ENCODE measurements around the gene TENM4. TPM values are rescaled to one million over a fixed set of nuclear protein-coding genes. Genes with fewer than 3 reads are reported as not detected.

TENM4 gene
- total RNA-seq, 4 donors from 2014 or later, result 31.4 to 44.5 (median 38.0) TPM

GRCh38 chr11:79121351-79121750 is 319.5 kb downstream of the TENM4 start:
- no peak for TF ChIP-seq POLR2AphosphoS5 (IDR thresholded peaks at IDR 0.05)
- no peak for TF ChIP-seq EP300 (IDR thresholded peaks at IDR 0.05)
- TF ChIP-seq POLR2A (IDR thresholded peaks at IDR 0.05), result no peak
- no peak for TF ChIP-seq CTCF (IDR thresholded peaks at IDR 0.05)
- Histone ChIP-seq H3K4me1 (no peaks in the 10 kb centered on the region), H3K27ac (no peak overlapping the region), H3K4me3 (no peak overlapping the region), H3K9me3 (peaks cover 4% of the 10 kb centered on the region), H3K27me3 (no peaks in the 10 kb centered on the region), H3K36me3 (no peaks in the 10 kb centered on the region)
- 65% methylated on average over 4 of the region's 4 CpGs for WGBS
- DNase-seq (ENCODE audit: low spot score in 2 of 2), result no peak

- no peak overlapping the region for H3K27ac ChIP-seq
- DNase-seq (ENCODE audit: low spot score in 2 of 2), result no peak
- WGBS, result 47% methylated on average over 8 of the region's 8 CpGs
- no peaks in the 10 kb centered on the region for H3K4me1 ChIP-seq
- H3K4me3 ChIP-seq, result no peak overlapping the region
- no peaks in the 10 kb centered on the region for H3K27me3 ChIP-seq
- H3K9me3 ChIP-seq, result no peaks in the 10 kb centered on the region
- no peak for TF ChIP-seq CTCF (IDR thresholded peaks at IDR 0.05)
- no peak for TF ChIP-seq POLR2AphosphoS5 (IDR thresholded peaks at IDR 0.05)
- TF ChIP-seq EP300 (IDR thresholded peaks at IDR 0.05), result no peak
- no peak for TF ChIP-seq POLR2A (IDR thresholded peaks at IDR 0.05)
- H3K36me3 ChIP-seq, result no peaks in the 10 kb centered on the region
Observed at GRCh38 chr11:79119491-79120284, 321.1 kb downstream of the TENM4 start.

GRCh38 chr11:79117488-79117887 is 323.3 kb downstream of the TENM4 start:
- Histone ChIP-seq H3K4me3 (no peak overlapping the region), H3K27ac (no peak overlapping the region), H3K9me3 (no peaks in the 10 kb centered on the region), H3K4me1 (no peaks in the 10 kb centered on the region), H3K36me3 (no peaks in the 10 kb centered on the region), H3K27me3 (no peaks in the 10 kb centered on the region)
- no CpG with 5 or more reads among the region's 1 CpG for WGBS
- no peak for DNase-seq (ENCODE audit: low spot score in 2 of 2)
- TF ChIP-seq POLR2AphosphoS5 (IDR thresholded peaks at IDR 0.05) (no peak), POLR2A (IDR thresholded peaks at IDR 0.05) (no peak), EP300 (IDR thresholded peaks at IDR 0.05) (no peak), CTCF (IDR thresholded peaks at IDR 0.05) (no peak)

- no peak overlapping the region for H3K4me3 ChIP-seq
- TF ChIP-seq POLR2A (IDR thresholded peaks at IDR 0.05) (no peak), POLR2AphosphoS5 (IDR thresholded peaks at IDR 0.05) (no peak), EP300 (IDR thresholded peaks at IDR 0.05) (no peak), CTCF (IDR thresholded peaks at IDR 0.05) (no peak)
- H3K27ac ChIP-seq, result no peak overlapping the region
- no peak for DNase-seq (ENCODE audit: low spot score in 2 of 2)
- no peaks in the 10 kb centered on the region for H3K4me1 ChIP-seq
- WGBS, result 77% methylated on average over 2 of the region's 2 CpGs
- no peaks in the 10 kb centered on the region for H3K36me3 ChIP-seq
- no peaks in the 10 kb centered on the region for H3K27me3 ChIP-seq
- no peaks in the 10 kb centered on the region for H3K9me3 ChIP-seq
Observed at GRCh38 chr11:79116600-79116999, 324.2 kb downstream of the TENM4 start.

- WGBS, result 67% methylated on average over 5 of the region's 5 CpGs
- Histone ChIP-seq H3K27me3 (no peaks in the 10 kb centered on the region), H3K4me3 (no peak overlapping the region), H3K36me3 (no peaks in the 10 kb centered on the region), H3K4me1 (no peaks in the 10 kb centered on the region), H3K27ac (no peak overlapping the region), H3K9me3 (no peaks in the 10 kb centered on the region)
- no peak for TF ChIP-seq EP300 (IDR thresholded peaks at IDR 0.05)
- TF ChIP-seq CTCF (IDR thresholded peaks at IDR 0.05), result no peak
- TF ChIP-seq POLR2A (IDR thresholded peaks at IDR 0.05), result no peak
- TF ChIP-seq POLR2AphosphoS5 (IDR thresholded peaks at IDR 0.05), result no peak
- DNase-seq (ENCODE audit: low spot score in 2 of 2), result no peak
Observed at GRCh38 chr11:79113054-79113690, 327.7 kb downstream of the TENM4 start.
